Hindlimb muscle (tissue), 1 donor: ENCODE measurements around the gene LOX. TPM values are rescaled to one million over a fixed set of nuclear protein-coding genes. Genes with fewer than 3 reads are reported as not detected.
"Not testable (repeated sequence)": the region's sequence is repeated elsewhere in the genome, so short reads cannot be mapped to it uniquely, and the experiment has no call there.

Experiments used
- DNase-seq: peaks from one replicate; pipeline ENCODE4 v3.0.0-alpha.2; 2013
- polyA plus RNA-seq: library from polyadenylated mRNA; unstranded; fragments of 120-200 nt; gene quantifications from one replicate; pipeline ENCODE4 v1.2.1, GENCODE V29; 2013; ENCODE audit not compliant: insufficient read length

The LOX gene
- polyA plus RNA-seq, 1 donor: 41.1 TPM

- no peak for DNase-seq
These were observed 19.3 kb upstream of the LOX start for GRCh38 chr5:122097391-122097790.

GRCh38 chr5:122095158-122095557 is 17.1 kb upstream of the LOX start:
- no peak for DNase-seq

DNA sequence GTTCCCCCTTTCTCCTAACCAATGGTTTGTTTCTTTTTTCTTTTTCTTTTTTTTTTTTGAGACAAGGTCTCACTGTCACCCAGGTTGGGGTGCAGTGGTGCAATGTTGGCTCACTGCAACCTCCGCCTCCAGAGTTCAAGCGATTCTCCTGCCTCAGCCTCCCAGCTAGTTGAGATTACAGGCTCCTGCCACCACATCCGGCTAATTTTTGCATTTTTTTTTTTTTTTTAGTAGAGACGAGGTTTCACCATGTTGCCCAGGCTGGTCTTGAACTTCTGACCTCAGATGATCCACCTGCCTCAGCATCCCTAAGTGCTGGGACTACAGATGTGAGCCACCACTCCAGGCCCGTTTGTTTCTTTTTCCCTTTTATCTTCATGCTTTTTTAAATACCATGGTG is 16.2 kb upstream of the LOX start:
- not testable (repeated sequence) for DNase-seq

DNA sequence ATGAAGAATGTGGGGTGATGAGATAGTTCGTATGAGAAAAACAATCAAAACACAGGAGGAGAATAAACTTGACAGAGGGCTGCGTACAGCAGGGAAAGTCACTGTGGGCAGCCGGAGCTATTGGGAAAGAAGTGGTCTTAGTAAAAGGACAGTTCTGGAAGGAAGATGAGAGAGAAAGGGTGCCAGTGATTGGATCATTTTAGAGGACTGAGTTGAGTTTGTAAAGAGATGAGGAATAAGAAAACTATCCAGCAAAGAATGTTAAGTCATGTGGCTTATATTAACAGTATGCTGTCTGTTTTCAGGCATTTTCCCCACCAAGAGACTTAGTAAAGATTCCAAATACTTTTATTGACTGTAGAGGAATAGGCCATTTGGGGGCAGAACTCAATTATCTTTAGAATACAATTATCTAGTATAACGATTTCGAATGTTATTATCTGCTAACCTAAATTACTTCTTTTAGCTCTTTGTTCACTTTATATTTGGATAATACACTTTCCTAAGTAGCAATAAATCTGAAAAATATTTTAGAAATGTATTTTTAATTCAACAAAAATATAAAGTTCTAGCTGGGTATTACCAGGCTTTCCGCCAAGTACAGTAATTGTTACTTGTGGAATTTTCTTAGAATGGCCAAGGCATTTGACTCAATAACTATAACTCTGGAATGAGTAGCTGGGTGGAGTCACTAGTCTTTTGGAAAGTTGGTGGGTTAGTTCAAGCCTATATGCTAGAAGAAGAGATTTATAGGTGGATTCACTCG is 15.5 kb upstream of the LOX start:
- DNase-seq: no peak

DNA sequence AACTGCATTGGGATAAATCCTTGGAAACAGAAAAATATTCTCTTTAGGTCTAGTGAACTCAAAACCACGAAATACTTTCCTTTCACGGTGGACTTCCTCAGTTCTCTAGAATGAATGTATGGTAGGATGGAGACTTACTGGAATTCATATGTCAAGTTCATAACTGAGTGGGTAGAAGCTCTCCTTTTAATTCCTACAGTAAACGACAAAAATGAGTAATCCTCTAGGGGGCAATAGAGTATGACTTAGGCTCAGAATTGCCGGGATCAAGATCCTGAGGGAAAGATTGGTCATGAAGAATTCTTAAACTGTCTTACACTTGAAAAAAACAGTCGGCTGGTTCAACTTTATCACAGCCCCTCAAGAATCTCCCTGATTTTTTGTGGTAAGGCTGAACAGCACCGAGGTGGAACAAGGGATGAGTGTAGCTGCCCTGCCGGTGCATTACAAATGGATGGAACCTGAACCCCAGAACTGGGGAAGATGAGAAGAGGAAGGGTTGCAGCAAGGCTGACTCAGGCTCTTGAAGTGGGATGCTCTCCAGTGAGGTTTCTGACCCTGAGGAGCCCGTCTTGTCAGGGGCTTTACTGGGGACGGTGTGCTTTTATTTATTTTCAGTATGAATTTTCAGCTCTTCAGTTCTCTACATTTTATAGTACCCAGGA is 14.0 kb upstream of the LOX start:
- no peak for DNase-seq

- DNase-seq: no peak
These were observed 11.3 kb upstream of the LOX start for GRCh38 chr5:122089096-122090013.

DNA sequence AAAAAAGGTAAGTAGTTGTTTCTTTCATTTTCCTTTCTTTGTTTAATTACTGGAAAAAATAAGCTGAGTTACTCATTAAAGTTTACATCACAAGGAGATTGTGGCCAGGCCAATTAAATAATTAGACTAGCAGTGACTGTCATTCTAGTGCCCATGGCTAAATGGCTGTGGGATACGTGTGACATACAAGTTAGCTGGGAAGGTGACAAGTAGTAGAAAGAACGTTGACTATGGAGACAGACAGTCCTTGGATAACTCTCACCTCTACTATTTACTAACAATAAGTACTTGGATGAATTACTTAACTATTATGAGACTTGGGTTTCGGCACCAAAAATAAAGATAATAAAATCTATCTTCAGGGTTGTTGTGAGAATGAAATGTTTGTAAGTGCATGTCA is 7.0 kb upstream of the LOX start:
- DNase-seq: no peak

- no peak for DNase-seq
These were observed 5.5 kb upstream of the LOX start for GRCh38 chr5:122083535-122083934.

GRCh38 chr5:122081541-122081940 is 3.5 kb upstream of the LOX start:
- DNase-seq: no peak

GRCh38 chr5:122077366-122078115 is 518 bp downstream of the LOX start:
- DNase-seq: peak; percentile 67

GRCh38 chr5:122076669-122077365 is 1.2 kb downstream of the LOX start:
- DNase-seq: peak; percentile 90

DNA sequence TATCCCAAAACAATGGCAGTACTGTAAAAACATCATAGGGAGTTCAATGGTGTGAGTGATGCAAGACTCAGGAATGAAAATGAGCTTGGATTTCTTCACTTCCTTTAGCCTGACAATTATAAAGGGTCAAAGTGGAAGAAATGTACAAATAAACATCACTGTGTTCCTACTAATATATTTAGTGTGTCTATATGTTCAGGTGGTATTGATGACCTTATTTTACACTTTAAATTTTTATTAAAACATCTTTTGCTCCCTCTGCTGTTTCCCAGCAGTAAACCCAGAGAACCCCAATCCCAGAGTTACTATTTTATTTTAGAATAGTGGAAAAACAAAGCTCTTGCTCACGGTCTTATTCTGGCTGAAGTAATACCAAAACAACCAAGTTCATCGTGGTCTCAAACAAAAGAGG is 2.0 kb downstream of the LOX start:
- DNase-seq: no peak

DNA sequence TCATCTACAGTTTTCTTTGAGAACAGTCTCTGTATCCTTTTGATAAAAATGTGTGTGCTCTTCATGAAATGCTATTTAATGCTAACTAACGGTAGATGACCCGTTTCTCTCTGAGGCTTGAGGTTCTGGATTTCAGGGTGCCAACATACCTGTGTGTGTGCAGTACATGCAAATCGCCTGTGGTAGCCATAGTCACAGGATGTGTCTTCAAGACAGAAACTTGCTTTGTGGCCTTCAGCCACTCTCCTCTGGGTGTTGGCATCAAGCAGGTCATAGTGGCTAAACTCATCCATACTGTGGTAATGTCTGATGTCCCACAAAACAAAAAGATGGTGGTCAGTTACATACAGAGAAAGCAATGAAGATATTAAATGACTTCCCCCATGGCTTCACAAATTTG is 4.2 kb downstream of the LOX start:
- DNase-seq: no peak

DNA sequence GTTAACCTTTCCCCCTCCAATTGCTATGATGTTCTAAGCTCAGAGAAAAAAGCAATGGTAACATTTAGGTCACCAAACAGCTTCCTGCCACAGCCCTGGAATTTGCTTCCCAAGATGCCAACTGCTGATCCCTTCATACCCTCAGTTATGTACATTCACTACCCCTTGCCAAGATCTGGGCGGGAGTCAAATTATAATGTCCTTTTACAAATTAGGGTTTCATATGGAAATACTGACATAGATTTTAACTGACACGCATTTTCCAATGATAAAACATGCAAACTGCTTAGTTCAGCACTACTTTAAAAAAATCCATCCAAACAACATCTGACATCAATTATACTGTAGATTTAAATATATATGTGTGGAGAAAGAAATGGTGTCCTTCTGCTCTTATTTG is 5.0 kb downstream of the LOX start:
- DNase-seq: no peak

DNA sequence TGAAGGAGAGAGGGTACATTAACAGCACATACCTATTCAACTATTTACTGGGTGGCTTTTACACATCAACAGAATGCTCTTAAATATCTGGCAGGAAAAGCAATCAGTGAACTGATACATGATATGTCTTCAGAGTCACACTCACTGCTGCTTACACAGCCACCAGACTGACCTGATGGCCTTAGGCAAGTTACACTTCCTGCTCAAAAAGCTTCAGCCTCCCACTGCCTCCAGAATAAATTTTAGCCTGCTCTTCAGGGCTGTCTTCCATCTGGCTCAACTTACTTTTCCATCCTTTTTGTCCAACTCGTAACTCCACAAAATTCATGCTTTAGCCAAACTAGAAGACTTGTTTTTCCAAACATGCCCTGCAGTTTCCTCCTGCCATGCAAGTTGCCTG is 10.7 kb downstream of the LOX start:
- DNase-seq: peak; percentile 26

GRCh38 chr5:122064992-122065391 is 13.1 kb downstream of the LOX start:
- DNase-seq: no peak

GRCh38 chr5:122063836-122064235 is 14.2 kb downstream of the LOX start:
- no peak for DNase-seq

DNA sequence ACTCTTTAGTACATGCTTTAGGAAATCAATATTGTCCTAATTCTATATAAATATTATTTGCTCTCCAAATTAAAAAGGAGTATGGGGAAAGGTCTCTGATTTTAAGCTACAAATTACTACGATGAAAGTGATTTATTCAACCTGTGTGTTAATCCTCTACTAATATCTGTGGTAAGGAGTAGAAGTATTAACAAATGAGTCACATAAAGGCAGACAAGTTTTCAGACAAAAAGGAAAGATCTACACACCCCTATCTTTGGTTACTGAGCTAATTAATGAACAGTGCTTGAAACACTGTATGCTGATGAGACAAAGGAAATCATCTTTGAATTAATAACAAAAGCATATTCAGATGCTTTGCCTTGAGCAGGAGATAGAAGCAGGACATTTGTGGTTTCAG is 15.9 kb downstream of the LOX start:
- DNase-seq: no peak

DNA sequence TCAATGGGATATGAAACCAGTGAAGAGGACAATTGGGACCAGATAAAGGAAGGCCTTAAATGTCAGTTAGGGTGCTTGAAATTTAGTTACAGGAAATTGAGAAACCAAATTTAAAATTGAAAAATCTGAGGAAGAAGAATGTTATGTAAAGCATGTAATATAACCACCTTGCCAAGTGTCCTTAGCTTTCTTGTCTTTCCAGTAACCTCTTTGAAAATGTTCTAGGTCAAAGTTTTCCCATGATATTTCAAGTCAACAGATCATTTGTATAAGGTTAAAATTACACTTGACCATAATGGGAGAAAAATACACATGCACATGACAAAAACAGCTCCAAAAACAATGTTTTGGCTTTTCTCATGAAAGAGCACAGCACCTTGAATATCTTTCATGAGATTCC is 21.1 kb downstream of the LOX start:
- no peak for DNase-seq

GRCh38 chr5:122054266-122054665 is 23.8 kb downstream of the LOX start:
- DNase-seq: no peak

DNA sequence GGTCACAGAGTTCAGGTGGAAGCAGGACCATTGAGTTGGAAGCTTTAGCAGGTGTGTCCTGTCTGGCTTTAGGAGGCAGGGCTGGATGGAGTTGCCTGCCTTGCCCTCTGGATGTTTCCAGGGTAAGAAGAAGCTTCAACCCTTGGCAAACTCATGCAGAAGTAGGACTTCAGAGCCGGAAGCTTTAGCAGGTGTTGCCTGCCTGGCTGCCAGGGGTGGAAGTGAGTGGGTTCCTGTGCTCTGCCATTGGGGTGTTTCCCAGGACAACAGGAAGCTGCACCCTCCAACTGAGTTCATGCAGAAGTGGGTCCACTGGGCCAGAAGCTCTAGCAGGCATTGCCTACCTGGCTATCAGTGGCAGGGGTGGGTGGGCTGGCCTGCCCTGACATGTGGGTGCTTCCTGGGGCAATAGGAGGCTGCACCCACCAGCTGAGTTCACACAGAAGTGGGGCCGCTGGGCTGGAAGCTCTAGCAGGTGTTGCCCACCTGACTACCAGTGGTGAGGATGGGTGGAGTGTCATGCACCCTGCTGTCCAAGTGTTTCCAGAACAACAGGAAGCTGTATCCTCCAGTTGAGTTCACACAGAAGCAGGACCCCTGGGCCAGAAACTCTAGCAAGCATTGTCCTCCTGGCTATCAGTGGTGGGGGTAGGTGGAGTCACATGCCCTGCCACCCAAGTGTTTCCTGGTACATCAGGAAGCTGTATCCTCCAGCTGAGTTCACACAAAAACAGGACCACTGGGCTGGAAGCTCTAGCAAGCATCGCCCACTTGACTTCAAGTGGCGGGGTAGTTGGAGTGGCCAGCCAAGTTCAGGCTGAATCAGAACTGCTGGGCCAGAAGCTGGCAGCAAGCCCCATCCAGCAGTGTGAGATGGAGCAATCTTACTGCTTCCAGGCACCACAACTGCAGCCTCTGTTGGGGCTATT is 24.6 kb downstream of the LOX start:
- no peak for DNase-seq
